Activated CD4-positive, alpha-beta memory T cell treated with anti-CD3 and anti-CD28 coated beads, Interleukin-2, amount 10 ng/mL, durations not matched to agents 7 days and 5 days (primary cell): Measurements from ENCODE around the gene MS4A7. TPM values are rescaled to one million over a fixed set of nuclear protein-coding genes. Genes with fewer than 3 reads are reported as not detected.
A peak's percentile ranks its signal among the peaks of the same experiment; 100 is the strongest.
"Not testable (repeated sequence)": the region's sequence is repeated elsewhere in the genome, so short reads cannot be mapped to it uniquely, and the experiment has no call there.

Experiments
- CTCF ChIA-PET: fragments of 350-600 bp; sonication (Branson Sonifier 250); formaldehyde crosslinking; loops from one replicate; lab custom pipeline; 2021; ENCODE audit warnings: antibody characterized with exemption, inconsistent platforms; lab: Charles Lee
- POLR2A ChIA-PET: fragments of 350-600 bp; sonication (Branson Sonifier 250); formaldehyde crosslinking; loops from one replicate; lab custom pipeline; 2021; ENCODE audit warnings: antibody characterized with exemption; lab: Charles Lee
- DNase-seq: peaks from one replicate; pipeline ENCODE4 v3.0.0-alpha.2; 2020
- H3K27ac Mint-ChIP-seq: one replicate; pipeline ENCODE4 v1.8.0; 2021; ENCODE audit warnings: mild to moderate bottlenecking, mixed read lengths
- H3K27me3 Mint-ChIP-seq: one replicate; pipeline ENCODE4 v1.8.0; 2021; ENCODE audit warnings: mixed read lengths
- H3K36me3 Mint-ChIP-seq: one replicate; pipeline ENCODE4 v1.8.0; 2021; ENCODE audit warnings: low read depth, mixed read lengths
- H3K4me1 Mint-ChIP-seq: one replicate; pipeline ENCODE4 v1.8.0; 2021; ENCODE audit warnings: mixed read lengths
- H3K4me3 Mint-ChIP-seq: one replicate; pipeline ENCODE4 v1.8.0; 2021; ENCODE audit warnings: mild to moderate bottlenecking, mixed read lengths
- H3K9me3 Mint-ChIP-seq: one replicate; pipeline ENCODE4 v1.8.0; 2021; ENCODE audit warnings: mixed read lengths
- total RNA-seq, 2 experiments: library from RNA; stranded (reverse); gene quantifications; one replicate each; pipeline ENCODE4 v1.2.3, GENCODE V29; 2021

MS4A7 gene
- total RNA-seq, 2 experiments from 2014 or later = not detected

- Mint-ChIP-seq H3K4me3 (no peak overlapping the region), H3K9me3 (no peaks in the 10 kb centered on the region), H3K36me3 (no peaks in the 10 kb centered on the region), H3K4me1 (no peaks in the 10 kb centered on the region), H3K27me3 (peaks cover 12% of the 10 kb centered on the region), H3K27ac (no peak overlapping the region)
- ChIA-PET POLR2A (no interaction called here), CTCF (no interaction called here)
- DNase-seq = no peak
These were observed 20.6 kb upstream of the MS4A7 start for GRCh38 chr11:60357771-60358170.

- H3K27me3 Mint-ChIP-seq = peaks cover 26% of the 10 kb centered on the region
- H3K4me1 Mint-ChIP-seq = peaks cover 2% of the 10 kb centered on the region
- H3K27ac Mint-ChIP-seq = no peak overlapping the region
- H3K36me3 Mint-ChIP-seq = no peaks in the 10 kb centered on the region
- POLR2A ChIA-PET = no interaction called here
- CTCF ChIA-PET = no interaction called here
- DNase-seq = no peak
- H3K9me3 Mint-ChIP-seq = no peaks in the 10 kb centered on the region
- no peak overlapping the region for H3K4me3 Mint-ChIP-seq
These were observed 17.7 kb upstream of the MS4A7 start for GRCh38 chr11:60360621-60361020.

- Mint-ChIP-seq H3K9me3 (no peaks in the 10 kb centered on the region), H3K4me1 (peaks cover 2% of the 10 kb centered on the region), H3K27ac (no peak overlapping the region), H3K36me3 (no peaks in the 10 kb centered on the region), H3K4me3 (no peak overlapping the region), H3K27me3 (peaks cover 24% of the 10 kb centered on the region)
- ChIA-PET CTCF (interaction anchor here (2.0 to 2.4 kb wide), 4 partner anchors 17 to 257 kb away, joined by 6 to 18 read pairs (median 12); no protein-coding TSS in a partner anchor), POLR2A (no interaction called here)
- no peak for DNase-seq
These were observed 16.1 kb upstream of the MS4A7 start for GRCh38 chr11:60362241-60362640.

GRCh38 chr11:60363542-60364470, 14.5 kb upstream of the MS4A7 start:
- POLR2A ChIA-PET = no interaction called here
- H3K27me3 Mint-ChIP-seq = peaks cover 26% of the 10 kb centered on the region
- H3K9me3 Mint-ChIP-seq = no peaks in the 10 kb centered on the region
- DNase-seq = peak; percentile 55
- H3K36me3 Mint-ChIP-seq = no peaks in the 10 kb centered on the region
- H3K4me1 Mint-ChIP-seq = peaks cover 2% of the 10 kb centered on the region
- H3K27ac Mint-ChIP-seq = no peak overlapping the region
- no peak overlapping the region for H3K4me3 Mint-ChIP-seq
- CTCF ChIA-PET = interaction anchor here (0.7 to 2.4 kb wide), 22 partner anchors 8 to 401 kb away, joined by 3 to 18 read pairs (median 4); no protein-coding TSS in a partner anchor

GRCh38 chr11:60366262-60366904, 11.9 kb upstream of the MS4A7 start:
- H3K4me3 Mint-ChIP-seq, H3K4me1 Mint-ChIP-seq, H3K9me3 Mint-ChIP-seq, DNase-seq, H3K36me3 Mint-ChIP-seq, POLR2A ChIA-PET, H3K27ac Mint-ChIP-seq: not testable (repeated sequence)
- peaks cover 33% of the 10 kb centered on the region for H3K27me3 Mint-ChIP-seq
- CTCF ChIA-PET = interaction anchor here (1.7 kb wide), 1 partner anchor 21 kb away, joined by 5 read pairs; no protein-coding TSS in a partner anchor

- H3K4me1 Mint-ChIP-seq = peaks cover 2% of the 10 kb centered on the region
- peaks cover 29% of the 10 kb centered on the region for H3K27me3 Mint-ChIP-seq
- H3K36me3 Mint-ChIP-seq = no peaks in the 10 kb centered on the region
- CTCF ChIA-PET = interaction anchor here (1.5 kb wide), 1 partner anchor 252 kb away, joined by 4 read pairs; no protein-coding TSS in a partner anchor
- no peak overlapping the region for H3K27ac Mint-ChIP-seq
- no peaks in the 10 kb centered on the region for H3K9me3 Mint-ChIP-seq
- POLR2A ChIA-PET = no interaction called here
- DNase-seq = no peak
- no peak overlapping the region for H3K4me3 Mint-ChIP-seq
These were observed 11.3 kb upstream of the MS4A7 start for GRCh38 chr11:60367009-60367408.

- Mint-ChIP-seq H3K4me3 (no peak overlapping the region), H3K27me3 (peaks cover 32% of the 10 kb centered on the region), H3K4me1 (peaks cover 2% of the 10 kb centered on the region), H3K9me3 (no peaks in the 10 kb centered on the region), H3K27ac (no peak overlapping the region), H3K36me3 (no peaks in the 10 kb centered on the region)
- ChIA-PET CTCF (interaction anchor here (1.5 kb wide), 1 partner anchor 251 kb away, joined by 4 read pairs; no protein-coding TSS in a partner anchor), POLR2A (no interaction called here)
- no peak for DNase-seq
These were observed 10.4 kb upstream of the MS4A7 start for GRCh38 chr11:60367896-60368295.

GRCh38 chr11:60370252-60370810, 8.0 kb upstream of the MS4A7 start:
- Mint-ChIP-seq H3K36me3 (no peaks in the 10 kb centered on the region), H3K4me1 (no peaks in the 10 kb centered on the region), H3K9me3 (no peaks in the 10 kb centered on the region), H3K4me3 (no peak overlapping the region), H3K27me3 (peaks cover 17% of the 10 kb centered on the region), H3K27ac (no peak overlapping the region)
- no peak for DNase-seq
- ChIA-PET POLR2A (no interaction called here), CTCF (interaction anchor here (1.1 kb wide), 1 partner anchor 25 kb away, joined by 3 read pairs; no protein-coding TSS in a partner anchor)

GRCh38 chr11:60370811-60371298, 7.5 kb upstream of the MS4A7 start:
- ChIA-PET POLR2A (no interaction called here), CTCF (interaction anchor here (0.7 to 1.5 kb wide), 3 partner anchors 8 to 26 kb away, joined by 3 read pairs; no protein-coding TSS in a partner anchor)
- Mint-ChIP-seq H3K36me3 (no peaks in the 10 kb centered on the region), H3K4me3 (no peak overlapping the region), H3K4me1 (no peaks in the 10 kb centered on the region), H3K27ac (no peak overlapping the region), H3K9me3 (no peaks in the 10 kb centered on the region), H3K27me3 (peaks cover 18% of the 10 kb centered on the region)
- DNase-seq = no peak

GRCh38 chr11:60371386-60371785, 6.9 kb upstream of the MS4A7 start:
- ChIA-PET CTCF (interaction anchor here (0.7 to 1.5 kb wide), 2 partner anchors 8 to 26 kb away, joined by 3 read pairs; no protein-coding TSS in a partner anchor), POLR2A (no interaction called here)
- H3K4me3 Mint-ChIP-seq = no peak overlapping the region
- peaks cover 18% of the 10 kb centered on the region for H3K27me3 Mint-ChIP-seq
- no peak overlapping the region for H3K27ac Mint-ChIP-seq
- no peaks in the 10 kb centered on the region for H3K9me3 Mint-ChIP-seq
- no peaks in the 10 kb centered on the region for H3K4me1 Mint-ChIP-seq
- no peaks in the 10 kb centered on the region for H3K36me3 Mint-ChIP-seq
- DNase-seq = no peak

- POLR2A ChIA-PET = no interaction called here
- CTCF ChIA-PET = interaction anchor here (1.5 kb wide), 1 partner anchor 9 kb away, joined by 3 read pairs; no protein-coding TSS in a partner anchor
- Mint-ChIP-seq H3K4me1 (no peaks in the 10 kb centered on the region), H3K9me3 (no peaks in the 10 kb centered on the region), H3K4me3 (no peak overlapping the region), H3K36me3 (no peaks in the 10 kb centered on the region), H3K27ac (no peak overlapping the region), H3K27me3 (peaks cover 18% of the 10 kb centered on the region)
- DNase-seq = no peak
These were observed 6.5 kb upstream of the MS4A7 start for GRCh38 chr11:60371854-60372253.

GRCh38 chr11:60372767-60373166, 5.6 kb upstream of the MS4A7 start:
- DNase-seq = no peak
- ChIA-PET POLR2A (no interaction called here), CTCF (no interaction called here)
- H3K27ac Mint-ChIP-seq = no peak overlapping the region
- H3K9me3 Mint-ChIP-seq = no peaks in the 10 kb centered on the region
- no peaks in the 10 kb centered on the region for H3K36me3 Mint-ChIP-seq
- peaks cover 18% of the 10 kb centered on the region for H3K27me3 Mint-ChIP-seq
- no peak overlapping the region for H3K4me3 Mint-ChIP-seq
- H3K4me1 Mint-ChIP-seq = no peaks in the 10 kb centered on the region
